GM12874 (cell line): ENCODE data around the gene IWS1.

ENCODE experiments used
- CTCF ChIP-seq: IDR thresholded peaks from 2 replicates; pipeline ENCODE4 v1.5.1; 2011; ENCODE audit warnings: low read depth, mild to moderate bottlenecking, control low read depth, low read length, moderate library complexity; ENCODE audit not compliant: insufficient read depth

IWS1 gene

GRCh38 chr2:127464470-127465257, 61.6 kb downstream of the IWS1 start:
- TF ChIP-seq CTCF: no peak

- TF ChIP-seq CTCF: no peak
Observed at GRCh38 chr2:127463155-127463991, 62.9 kb downstream of the IWS1 start.

GRCh38 chr2:127462461-127462860, 63.8 kb downstream of the IWS1 start:
- TF ChIP-seq CTCF: no peak

GRCh38 chr2:127456960-127457359, 69.3 kb downstream of the IWS1 start:
- no peak for TF ChIP-seq CTCF

- no peak for TF ChIP-seq CTCF
Observed at GRCh38 chr2:127455566-127456493, 70.5 kb downstream of the IWS1 start.

- no peak for TF ChIP-seq CTCF
Observed at GRCh38 chr2:127454595-127455565, 71.4 kb downstream of the IWS1 start.
